ENCODE data around the gene LYAR. TPM values are rescaled to one million over a fixed set of nuclear protein-coding genes. Genes with fewer than 3 reads are reported as not detected.

Gene LYAR
- total RNA-seq, 6 experiments from 2014 or later, result 2.6 to 8.9 (median 5.2) TPM

GRCh38 chr4:4320528-4320927 is 30.6 kb upstream of the LYAR start:
- DNase-seq (no peak), ATAC-seq (no peak)
- TF ChIP-seq CTCF (IDR thresholded peaks at IDR 0.05) (no peak), POLR2A (IDR thresholded peaks at IDR 0.05) (no peak)
- Histone ChIP-seq H3K4me1 (no peaks in the 10 kb centered on the region), H3K27me3 (no peaks in the 10 kb centered on the region), H3K36me3 (peaks cover 0 to 27% (median 8%) of the 10 kb centered on the region in 4 donors), H3K9me3 (no peaks in the 10 kb centered on the region), H3K4me3 (no peak overlapping the region), H3K27ac (no peak overlapping the region)
- WGBS (ENCODE audit: insufficient coverage, low coverage, low lambda C conversion rate, missing lambda C conversion rate), result 90% methylated on average over 10 of the region's 15 CpGs
- intact Hi-C loops (cut with DNase I), result no loop called here

- H3K27me3 ChIP-seq, result no peaks in the 10 kb centered on the region
- peaks cover 0 to 52% (median 8%) of the 10 kb centered on the region in 4 donors for H3K36me3 ChIP-seq
- ATAC-seq (peak in 1 of 4 donors; percentile 33), DNase-seq (peak in 1 of 3 donors; percentile 32)
- WGBS (ENCODE audit: insufficient coverage, low coverage, low lambda C conversion rate, missing lambda C conversion rate), result 93% methylated on average over 17 of the region's 23 CpGs
- intact Hi-C loops (cut with DNase I), result no loop called here
- no peak overlapping the region for H3K4me3 ChIP-seq
- TF ChIP-seq POLR2A (IDR thresholded peaks at IDR 0.05), result no peak
- no peak for TF ChIP-seq CTCF (IDR thresholded peaks at IDR 0.05)
- H3K4me1 ChIP-seq, result no peaks in the 10 kb centered on the region
- no peak overlapping the region for H3K27ac ChIP-seq
- H3K9me3 ChIP-seq, result no peaks in the 10 kb centered on the region
Observed at GRCh38 chr4:4317496-4318232, 27.7 kb upstream of the LYAR start.

- Histone ChIP-seq H3K27ac (no peak overlapping the region), H3K27me3 (no peaks in the 10 kb centered on the region), H3K4me1 (no peaks in the 10 kb centered on the region), H3K9me3 (no peaks in the 10 kb centered on the region), H3K4me3 (no peak overlapping the region), H3K36me3 (peaks cover 0 to 54% (median 7%) of the 10 kb centered on the region in 4 donors)
- TF ChIP-seq CTCF (IDR thresholded peaks at IDR 0.05) (no peak), POLR2A (IDR thresholded peaks at IDR 0.05) (no peak)
- ATAC-seq (no peak), DNase-seq (peak in 1 of 3 donors; percentile 29)
- WGBS (ENCODE audit: insufficient coverage, low coverage, low lambda C conversion rate, missing lambda C conversion rate), result 100% methylated on average over 9 of the region's 13 CpGs
- intact Hi-C loops (cut with DNase I), result no loop called here
Observed at GRCh38 chr4:4316150-4316495, 26.2 kb upstream of the LYAR start.

GRCh38 chr4:4315461-4316149 is 25.7 kb upstream of the LYAR start:
- H3K4me3 ChIP-seq, result no peak overlapping the region
- H3K36me3 ChIP-seq, result peaks cover 0 to 49% (median 3%) of the 10 kb centered on the region in 4 donors
- no peaks in the 10 kb centered on the region for H3K4me1 ChIP-seq
- no peaks in the 10 kb centered on the region for H3K9me3 ChIP-seq
- ATAC-seq (no peak), DNase-seq (peak in 1 of 3 donors; percentile 12)
- no peaks in the 10 kb centered on the region for H3K27me3 ChIP-seq
- WGBS (ENCODE audit: insufficient coverage, low coverage, low lambda C conversion rate, missing lambda C conversion rate), result 76% methylated on average over 12 of the region's 12 CpGs
- intact Hi-C loops (cut with DNase I), result no loop called here
- no peak overlapping the region for H3K27ac ChIP-seq
- TF ChIP-seq POLR2A (IDR thresholded peaks at IDR 0.05) (no peak), CTCF (IDR thresholded peaks at IDR 0.05) (no peak)

Measured in right lobe of liver (tissue), 6 donors.